Measurements from ENCODE around the gene RPP25.
"Not testable (repeated sequence)": the region's sequence is repeated elsewhere in the genome, so short reads cannot be mapped to it uniquely, and the experiment has no call there.

RPP25 gene

GRCh38 chr15:74962219-74962618 is 5.6 kb upstream of the RPP25 start:
- no peak for DNase-seq

- no peak for DNase-seq
These were observed 5.0 kb upstream of the RPP25 start for GRCh38 chr15:74961616-74962015.

DNA sequence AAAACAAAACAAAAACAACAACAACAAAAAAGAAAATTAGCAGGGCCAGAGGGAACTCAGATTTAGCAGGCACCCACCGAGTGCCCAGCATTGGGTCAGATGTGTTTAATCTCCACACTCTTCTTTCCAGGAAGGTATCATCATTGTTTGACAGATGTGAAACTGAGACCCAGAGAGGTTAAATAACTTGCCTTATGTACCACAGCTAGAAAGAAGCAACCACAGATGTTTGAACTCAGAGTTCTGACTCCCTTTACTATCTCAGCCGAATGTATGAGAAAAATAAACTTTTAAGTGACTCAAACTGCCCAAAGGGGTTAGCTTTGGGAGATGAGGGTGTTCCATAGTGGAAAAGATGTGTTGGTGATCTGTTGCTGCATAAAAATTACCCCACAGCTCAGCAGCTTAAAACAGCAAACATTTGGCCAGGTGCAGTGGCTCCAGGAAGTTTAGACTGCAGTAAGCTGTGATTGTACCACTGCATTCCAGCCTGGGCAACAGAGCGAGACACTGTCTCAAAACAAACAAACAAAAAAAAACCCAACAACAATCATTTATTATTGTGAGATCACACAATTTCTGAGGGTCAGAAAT is 4.5 kb upstream of the RPP25 start:
- DNase-seq, result no peak

DNA sequence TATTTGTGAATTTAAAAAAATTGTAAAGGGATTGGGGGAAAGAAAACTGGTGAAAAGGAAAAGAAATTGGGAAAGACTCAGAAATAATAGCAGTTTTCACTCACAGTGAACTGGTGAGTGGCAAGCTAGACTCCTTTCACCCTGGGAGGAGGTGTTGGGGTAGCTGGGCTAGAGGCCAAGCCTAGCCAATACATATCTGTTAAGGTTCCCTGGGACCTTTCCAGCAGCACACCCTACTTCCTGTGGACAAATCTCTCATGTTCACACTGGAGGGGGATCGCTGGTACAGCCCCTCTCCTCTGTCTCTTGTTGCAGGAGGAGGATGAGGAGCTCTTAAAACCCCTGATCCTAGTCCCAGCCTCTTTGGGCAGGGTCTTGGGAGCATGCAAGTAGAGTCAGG is 3.7 kb upstream of the RPP25 start:
- DNase-seq, result no peak

DNA sequence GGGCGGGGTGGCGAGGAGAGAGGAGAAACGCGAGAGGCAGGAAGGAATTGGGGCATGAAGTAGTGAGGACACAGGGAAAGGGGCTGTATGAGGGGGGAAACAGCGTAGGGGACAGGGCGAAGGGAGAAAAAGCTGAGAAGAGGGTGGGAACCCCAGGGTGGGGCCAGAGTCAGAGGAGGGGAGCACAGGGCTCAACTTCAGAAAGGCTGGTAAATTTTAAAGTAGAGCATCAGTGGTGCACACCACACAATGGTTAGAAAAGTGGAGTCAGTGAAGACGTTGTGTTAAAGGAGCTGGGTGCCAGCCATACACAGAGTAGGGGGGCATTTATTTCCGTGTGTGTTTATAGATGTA is 3.0 kb upstream of the RPP25 start:
- DNase-seq, result no peak

DNA sequence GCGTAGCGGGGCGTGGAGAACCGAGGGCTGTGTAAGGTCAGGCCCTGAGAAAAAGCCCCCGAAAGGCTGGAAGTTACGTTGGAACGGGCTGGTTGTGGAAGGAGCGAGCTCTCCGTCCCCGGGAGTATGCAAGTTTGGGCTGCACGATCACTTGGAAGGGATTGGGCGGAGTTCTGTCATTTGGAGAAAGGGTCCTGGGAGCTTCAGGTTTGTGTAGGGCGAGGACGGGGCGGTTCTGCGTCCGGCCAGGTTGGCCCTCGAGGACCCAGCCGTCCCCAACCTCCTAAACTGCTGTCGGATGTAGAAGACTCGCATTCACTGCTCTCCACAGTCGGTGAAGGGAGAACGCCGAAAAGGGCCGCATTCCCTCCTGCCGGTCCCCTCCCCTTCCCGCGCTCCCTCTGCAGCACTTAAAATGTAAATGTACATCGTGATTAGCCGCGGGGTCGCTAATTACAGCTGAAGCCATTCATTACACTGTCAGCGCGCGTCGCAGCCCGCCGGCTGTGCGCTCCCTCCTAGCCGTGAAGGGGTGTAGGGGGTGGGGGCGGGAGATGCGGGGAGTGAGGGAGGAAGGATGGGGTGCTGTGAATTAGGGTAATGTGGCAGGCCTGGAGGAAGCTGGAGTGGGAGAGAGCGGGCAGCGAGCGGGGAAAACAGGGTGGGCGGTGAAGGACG is 2.5 kb upstream of the RPP25 start:
- DNase-seq, result no peak

DNA sequence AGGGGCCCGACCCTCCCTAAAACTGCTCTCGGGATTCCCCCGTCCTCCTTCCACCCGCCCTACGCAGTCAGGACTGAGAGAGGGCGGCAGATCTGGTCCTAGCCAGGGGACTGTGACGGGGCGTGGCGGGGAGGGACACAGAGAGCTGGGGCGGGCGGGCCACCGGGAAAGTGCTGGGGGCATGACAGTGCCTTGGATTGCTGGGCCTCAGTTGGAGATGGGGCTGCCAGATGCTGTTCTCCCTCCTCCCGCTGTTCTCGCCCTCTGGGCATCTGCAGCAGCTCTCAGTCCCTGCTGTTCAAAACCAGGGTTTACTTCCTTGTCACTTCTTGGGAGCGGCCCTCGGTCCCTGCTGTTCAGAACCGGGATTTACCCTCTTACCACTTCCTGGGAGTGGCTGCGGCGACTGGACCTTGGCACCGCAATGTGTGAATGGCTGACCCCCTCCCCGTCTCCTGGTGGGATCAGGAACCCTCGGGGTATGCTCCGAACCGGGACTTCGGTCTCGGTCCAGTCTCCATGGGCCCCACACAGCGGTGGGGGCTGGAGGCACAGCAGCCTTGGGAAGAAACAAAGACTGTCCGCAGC is 1.8 kb upstream of the RPP25 start:
- no peak for DNase-seq

DNA sequence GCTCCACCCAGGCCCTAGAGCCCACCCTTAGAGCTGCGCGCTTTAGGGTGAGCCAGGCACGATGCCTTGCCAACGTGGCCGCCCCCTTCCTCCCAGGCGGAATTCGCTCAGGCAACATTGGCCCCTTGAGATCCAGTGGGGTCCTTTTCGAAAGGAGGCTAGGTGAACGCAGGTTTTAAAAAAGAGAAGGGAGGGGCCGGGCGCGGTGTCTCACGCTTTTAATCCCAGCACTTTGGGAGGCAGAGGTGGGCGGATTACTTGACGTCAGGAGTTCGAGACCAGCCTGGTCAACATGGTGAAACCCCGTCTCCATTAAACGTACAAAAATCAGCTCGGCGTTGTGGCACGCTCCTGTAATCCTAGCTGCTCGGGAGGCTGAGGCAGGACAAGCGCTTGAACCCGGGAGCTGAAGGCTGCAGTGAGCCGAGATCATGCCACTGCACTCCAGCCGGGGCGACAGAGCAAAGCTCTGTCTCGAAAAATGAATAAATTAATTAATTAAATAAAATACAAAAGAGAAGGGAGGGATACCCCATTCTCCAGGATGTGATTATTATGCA is 984 bp upstream of the RPP25 start:
- DNase-seq, result no peak

- DNase-seq, result peak; percentile 16
These were observed 550 bp downstream of the RPP25 start for GRCh38 chr15:74955796-74956647.

DNA sequence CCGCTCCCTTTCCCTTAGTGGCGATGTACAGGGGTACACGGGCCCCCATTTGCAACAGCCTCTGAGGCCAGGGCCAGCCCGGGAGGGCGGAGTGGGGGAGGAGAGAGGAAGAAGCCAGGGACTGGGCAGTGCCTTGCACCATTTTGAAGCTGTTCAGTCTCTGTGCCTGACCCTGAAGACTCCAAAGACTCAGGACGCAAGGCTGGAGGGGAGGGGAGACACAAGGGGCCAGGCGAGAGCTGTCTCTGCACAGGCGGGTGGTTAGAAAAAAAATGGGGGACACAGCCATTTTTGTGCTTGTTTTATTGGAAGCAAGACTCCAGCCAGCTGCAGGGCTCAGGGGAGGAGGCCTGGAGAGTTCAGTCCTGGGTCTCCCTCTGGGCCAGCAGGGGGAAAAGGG is 1.6 kb downstream of the RPP25 start:
- DNase-seq, result no peak

GRCh38 chr15:74954515-74954914 is 2.1 kb downstream of the RPP25 start:
- no peak for DNase-seq

- no peak for DNase-seq
These were observed 5.6 kb downstream of the RPP25 start for GRCh38 chr15:74951006-74951405.

- DNase-seq, result peak; percentile 35
These were observed 6.3 kb downstream of the RPP25 start for GRCh38 chr15:74950078-74950908.

DNA sequence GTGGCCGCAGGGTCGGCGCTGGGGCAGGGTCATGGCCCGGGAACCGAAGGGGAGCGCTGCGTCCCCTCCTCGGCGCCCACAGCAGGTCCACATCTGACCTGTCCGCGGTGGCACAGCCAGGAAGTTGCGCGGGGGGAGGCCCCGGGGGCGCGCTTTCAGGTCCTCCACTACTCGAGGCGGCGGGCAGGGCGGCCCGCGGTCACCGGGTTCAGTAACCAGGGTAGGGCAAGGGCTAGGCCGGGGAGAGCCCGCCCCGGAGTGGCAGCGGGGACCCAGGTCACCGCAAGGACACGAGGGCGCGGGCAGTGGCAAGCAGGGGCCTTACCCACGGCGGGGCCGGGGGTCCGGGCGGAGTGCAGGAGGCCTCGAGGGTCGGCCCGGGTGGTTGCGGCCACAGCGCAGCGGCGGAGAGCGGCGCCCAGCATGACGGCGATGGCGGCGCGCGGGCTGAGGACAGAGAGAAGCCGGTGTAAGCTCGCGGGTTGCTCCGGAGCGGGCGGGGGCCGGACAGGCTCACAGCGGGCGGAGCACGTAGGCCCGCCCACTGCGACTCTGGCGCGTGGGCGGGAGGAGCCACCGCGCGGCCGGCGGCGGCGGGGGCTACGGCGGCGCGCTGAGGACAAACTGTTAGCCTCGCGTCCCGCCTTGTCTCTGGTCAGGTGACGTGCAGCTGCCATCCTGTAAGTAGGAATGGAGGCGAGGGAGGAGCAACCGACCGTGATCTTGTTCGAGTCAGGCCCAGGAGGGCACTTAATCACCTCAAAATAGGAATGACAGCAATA is 18.8 kb downstream of the RPP25 start, which contains the start of gene COX5A:
Gene COX5A, minus strand, starts transcription at position 484 of the 782 bp plus-strand sequence. Its CDS starts 59 bp downstream, at position 425.
- peak; percentile 89 for DNase-seq

GRCh38 chr15:74937272-74937589 is 19.3 kb downstream of the RPP25 start:
- no peak for DNase-seq

- peak; percentile 5 for DNase-seq
These were observed 21.4 kb downstream of the RPP25 start for GRCh38 chr15:74935193-74935592.

- DNase-seq, result no peak
These were observed 23.0 kb downstream of the RPP25 start for GRCh38 chr15:74933573-74933972.

DNA sequence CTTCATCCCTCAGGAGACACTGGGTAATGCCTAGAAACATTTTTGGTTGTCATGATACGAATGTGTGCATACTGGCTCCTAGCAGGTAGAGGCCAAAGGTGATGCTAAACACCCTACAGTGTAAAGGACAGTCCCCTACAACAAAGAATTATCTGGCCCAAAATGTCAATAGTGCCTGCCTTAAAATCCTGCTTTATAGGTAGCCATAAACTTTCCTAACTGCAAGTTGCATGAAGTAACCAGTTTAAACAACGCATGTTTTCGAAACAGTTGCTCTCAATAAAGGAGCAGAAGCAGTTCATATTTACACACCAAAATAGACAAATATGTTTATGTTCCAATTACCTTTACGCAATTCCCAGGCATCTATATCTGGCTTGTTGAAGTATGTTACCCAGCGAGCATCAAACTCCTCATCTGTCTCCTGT is 27.8 kb downstream of the RPP25 start:
- DNase-seq, result no peak

DNA sequence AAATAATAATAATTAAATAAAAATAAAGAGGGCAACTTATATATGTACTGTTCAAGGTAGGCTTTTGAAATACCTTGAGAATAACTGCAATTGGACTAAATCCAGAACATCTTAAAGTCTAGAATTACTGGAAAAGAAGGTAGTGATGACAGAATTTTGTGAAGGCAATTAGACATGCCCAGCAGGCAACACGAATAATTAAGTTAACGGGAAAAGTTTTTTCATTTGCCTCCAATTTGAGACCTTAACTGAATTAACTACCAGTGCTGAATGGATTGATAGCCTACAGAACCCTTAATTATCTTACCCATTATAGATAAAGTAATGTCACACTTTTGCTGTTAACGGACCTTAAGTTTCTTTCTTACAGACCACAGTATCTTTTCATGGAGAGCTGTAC is 32.0 kb downstream of the RPP25 start:
- no peak for DNase-seq

DNA sequence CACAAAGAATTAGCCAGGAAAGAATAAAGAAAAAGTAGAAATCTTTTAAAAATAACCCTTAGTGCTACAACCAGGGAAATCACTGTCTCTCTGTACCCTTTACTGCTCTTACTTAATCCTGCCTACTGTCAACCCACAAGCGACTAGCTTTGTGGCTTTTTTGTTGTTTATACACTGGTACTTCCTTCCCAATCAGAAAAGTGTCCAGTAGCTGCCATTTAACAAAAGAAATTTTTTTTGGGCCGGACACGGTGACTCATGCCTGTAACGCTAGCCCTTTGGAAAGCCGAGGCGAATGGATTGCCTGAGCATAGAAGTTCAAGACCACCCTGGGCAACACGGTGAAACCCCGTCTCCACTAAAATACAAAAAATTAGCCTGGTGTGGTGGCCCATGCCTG is 36.1 kb downstream of the RPP25 start:
- no peak for DNase-seq

GRCh38 chr15:74917676-74918075 is 38.9 kb downstream of the RPP25 start:
- DNase-seq, result no peak

DNA sequence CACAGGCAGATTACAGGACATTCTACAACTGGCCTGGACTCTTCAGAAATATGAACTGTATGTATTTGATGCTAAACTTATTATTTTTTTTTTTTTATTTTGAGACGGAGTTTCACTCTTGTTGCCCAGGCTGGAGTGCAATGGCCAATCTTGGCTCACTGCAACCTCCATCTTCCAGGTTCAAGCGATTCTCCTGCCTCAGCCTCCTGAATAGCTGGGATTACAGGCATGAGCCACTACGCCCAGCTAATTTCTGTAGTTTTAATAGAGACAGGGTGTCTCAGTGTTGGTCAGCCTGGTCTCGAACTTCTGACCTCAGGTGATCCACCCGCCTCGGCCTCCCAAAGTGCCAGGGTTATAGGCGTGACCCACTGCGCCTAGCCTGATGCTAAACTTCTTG is 42.8 kb downstream of the RPP25 start:
- DNase-seq, result not testable (repeated sequence)

All from SHP77 treated with DMSO at 0.1 percent for 48 hours (cell line).